ENCODE results near the gene ACAP3.
A peak's percentile ranks its signal among the peaks of the same experiment; 100 is the strongest.

ACAP3 gene

GRCh38 chr1:1298861-1299685, 8.7 kb downstream of the ACAP3 start:
- no peak for DNase-seq

- DNase-seq = no peak
Measured at GRCh38 chr1:1297802-1298424, 9.8 kb downstream of the ACAP3 start.

- no peak for DNase-seq
Measured at GRCh38 chr1:1296070-1297061, 11.4 kb downstream of the ACAP3 start.

GRCh38 chr1:1295154-1295923, 12.4 kb downstream of the ACAP3 start:
- no peak for DNase-seq

GRCh38 chr1:1294250-1294890, 13.4 kb downstream of the ACAP3 start:
- no peak for DNase-seq

- DNase-seq = no peak
Measured at GRCh38 chr1:1293263-1294249, 14.2 kb downstream of the ACAP3 start.

GRCh38 chr1:1292851-1293250, 14.9 kb downstream of the ACAP3 start:
- no peak for DNase-seq

GRCh38 chr1:1292442-1292779, 15.3 kb downstream of the ACAP3 start:
- DNase-seq = no peak

- DNase-seq = peak; percentile 70
Measured at GRCh38 chr1:1291548-1292441, 15.9 kb downstream of the ACAP3 start.

- no peak for DNase-seq
Measured at GRCh38 chr1:1291023-1291528, 16.7 kb downstream of the ACAP3 start.

- peak; percentile 67 for DNase-seq
Measured at GRCh38 chr1:1290238-1290731, 17.4 kb downstream of the ACAP3 start.

GRCh38 chr1:1287288-1288110, 20.2 kb downstream of the ACAP3 start:
- no peak for DNase-seq

- no peak for DNase-seq
Measured at GRCh38 chr1:1286313-1287261, 21.1 kb downstream of the ACAP3 start.

- DNase-seq = no peak
Measured at GRCh38 chr1:1285611-1286311, 22.0 kb downstream of the ACAP3 start.

- no peak for DNase-seq
Measured at GRCh38 chr1:1285102-1285571, 22.6 kb downstream of the ACAP3 start.

Measured in activated CD4-positive, alpha-beta T cell treated with anti-CD3 and anti-CD28 coated beads, Interleukin-2, amount 50 U/mL, for 1 hour (primary cell).